Activated CD4-positive, CD25-positive, alpha-beta regulatory T cell (primary cell): ENCODE measurements around the gene PIK3AP1.

ENCODE experiments used
- DNase-seq, 4 experiments: peaks; one replicate each; lab custom pipeline; 2025; lab: John Stamatoyannopoulos, UW

The PIK3AP1 gene

DNA sequence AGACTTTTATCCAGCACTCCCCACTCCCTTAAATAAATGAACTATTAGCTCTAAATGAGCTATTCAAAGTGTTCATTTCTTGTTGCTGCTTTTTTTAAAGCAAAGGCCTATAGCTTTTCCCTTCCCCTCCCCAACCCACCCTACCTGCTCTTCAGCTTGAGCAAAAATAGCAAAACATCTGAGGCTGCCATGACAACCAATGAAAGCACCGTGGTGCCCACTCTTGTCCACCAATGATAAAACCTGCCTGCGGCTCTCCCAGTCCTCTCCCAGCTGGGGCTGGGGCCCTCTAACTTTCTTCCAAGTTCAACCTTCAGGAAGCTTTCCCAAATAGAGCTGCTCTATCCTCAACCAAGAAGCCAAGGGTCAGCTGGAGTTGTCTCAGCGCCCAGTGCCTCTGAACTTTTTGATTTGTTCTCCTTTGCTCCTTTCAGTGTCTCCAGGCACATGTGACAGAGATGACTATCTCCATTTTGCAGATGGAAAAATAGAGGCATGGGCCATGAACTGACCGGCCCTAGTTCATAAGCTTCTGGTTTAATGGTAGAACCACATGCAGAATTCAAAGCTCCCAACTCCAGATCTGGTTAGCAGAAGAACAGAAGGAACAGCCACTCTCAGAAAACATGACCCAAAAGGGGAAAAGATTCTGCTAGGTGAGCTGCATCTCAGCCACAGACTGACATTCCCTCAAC is 47.7 kb downstream of the PIK3AP1 start:
- no peak for DNase-seq

DNA sequence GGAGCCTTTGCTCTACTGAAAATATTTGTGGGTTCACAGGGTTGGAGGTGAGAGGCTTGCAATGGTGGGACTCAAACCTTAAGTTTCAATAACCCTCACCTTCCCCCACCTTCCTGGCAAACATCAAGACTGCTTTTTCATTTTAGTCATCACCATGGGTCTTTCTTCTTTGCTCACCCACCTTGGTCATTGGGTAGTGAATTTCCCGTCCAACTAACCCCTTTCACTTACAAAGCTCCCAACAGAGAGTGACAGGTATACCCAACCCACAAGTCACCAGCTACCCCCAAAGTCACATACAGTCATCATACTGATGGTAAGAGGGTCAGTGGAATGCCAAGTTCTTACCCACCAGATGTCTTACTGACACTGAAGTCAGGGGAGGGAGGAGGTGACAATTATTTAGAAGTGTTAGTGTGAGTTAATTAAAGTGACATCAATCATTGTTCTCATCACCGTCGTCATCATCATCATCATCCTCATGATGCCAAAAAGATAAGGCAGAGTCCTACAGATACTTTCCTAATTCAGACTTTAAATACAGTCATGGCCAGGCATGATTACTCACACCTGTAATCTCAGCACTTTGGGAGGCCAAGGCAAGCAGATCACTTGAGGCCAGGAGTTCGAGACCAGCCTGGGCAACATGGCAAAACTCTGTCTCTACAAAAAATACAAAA is 49.0 kb downstream of the PIK3AP1 start:
- DNase-seq, result no peak

DNA sequence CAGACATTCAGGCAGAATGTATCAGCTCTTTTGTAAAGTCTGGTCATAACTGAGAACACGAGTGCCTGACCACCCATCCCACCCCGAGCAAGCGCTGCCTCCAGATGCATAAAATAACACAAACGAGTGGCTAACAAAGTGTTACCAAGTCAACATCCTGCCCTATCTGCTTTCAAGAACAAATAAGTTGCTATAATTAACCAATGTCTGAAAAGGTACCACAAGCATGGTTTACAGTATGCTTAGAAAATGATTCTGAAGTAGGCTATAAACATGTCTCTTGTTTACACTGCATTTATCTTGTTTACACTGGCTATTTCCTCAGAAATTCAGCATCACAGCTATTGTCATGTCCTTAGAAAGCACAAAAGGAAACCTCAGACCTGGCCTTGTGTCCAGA is 49.5 kb downstream of the PIK3AP1 start:
- no peak for DNase-seq

DNA sequence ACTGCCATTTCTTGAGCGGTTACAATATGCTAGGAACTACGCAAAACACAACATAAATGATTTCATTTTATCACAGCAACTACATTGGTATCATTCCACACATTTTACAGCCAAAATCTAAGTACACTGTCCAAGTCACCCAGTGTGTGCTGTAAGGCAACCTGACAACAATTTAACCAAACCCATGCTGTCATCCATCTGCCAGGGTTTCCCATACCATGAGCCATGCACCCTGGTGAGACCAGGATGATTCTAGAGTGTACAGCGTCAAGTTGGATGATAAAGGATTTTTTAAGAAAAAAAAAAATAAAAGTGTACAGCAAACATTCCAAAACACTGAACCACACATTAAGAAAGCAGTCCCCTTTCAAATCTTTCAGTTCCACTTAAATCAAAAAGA is 52.9 kb downstream of the PIK3AP1 start:
- no peak for DNase-seq

DNA sequence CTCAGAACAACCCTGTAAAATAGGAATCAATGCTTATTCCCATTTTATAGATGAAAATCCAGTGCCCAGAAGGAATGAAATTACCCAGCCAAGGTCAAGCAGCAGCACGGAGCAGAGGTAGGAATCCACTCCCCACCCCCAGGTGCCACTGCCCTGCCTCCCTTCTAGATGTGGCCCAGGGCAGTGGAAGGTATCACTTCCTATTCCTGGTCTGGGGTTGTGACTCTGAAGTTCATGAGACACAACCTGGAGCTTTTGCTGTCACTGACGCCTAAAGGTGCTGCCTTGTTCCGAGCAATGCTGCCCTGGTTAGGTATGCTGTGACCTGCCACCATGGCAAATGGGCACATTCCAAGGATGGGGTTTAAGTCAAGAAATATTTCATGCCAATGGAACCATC is 53.6 kb downstream of the PIK3AP1 start:
- no peak for DNase-seq

DNA sequence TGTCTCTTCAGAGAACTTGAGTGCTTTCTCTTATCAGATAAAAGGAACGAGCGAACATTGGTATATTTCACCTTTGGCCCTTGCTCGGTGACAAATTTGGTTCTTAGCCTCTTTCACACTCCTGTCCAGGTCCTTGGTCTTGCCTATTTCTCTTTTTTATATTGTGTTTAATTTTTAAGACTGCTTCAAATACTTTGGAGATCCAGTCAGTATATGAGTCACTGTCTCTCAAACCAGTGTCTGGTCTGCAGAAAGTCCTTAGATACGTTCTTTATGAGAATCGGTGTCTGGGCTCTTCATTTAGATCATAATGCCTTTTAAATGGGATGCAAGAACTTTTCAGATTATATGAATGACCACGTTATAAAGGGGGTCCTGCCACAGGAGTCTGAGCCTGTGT is 55.0 kb downstream of the PIK3AP1 start:
- no peak for DNase-seq

DNA sequence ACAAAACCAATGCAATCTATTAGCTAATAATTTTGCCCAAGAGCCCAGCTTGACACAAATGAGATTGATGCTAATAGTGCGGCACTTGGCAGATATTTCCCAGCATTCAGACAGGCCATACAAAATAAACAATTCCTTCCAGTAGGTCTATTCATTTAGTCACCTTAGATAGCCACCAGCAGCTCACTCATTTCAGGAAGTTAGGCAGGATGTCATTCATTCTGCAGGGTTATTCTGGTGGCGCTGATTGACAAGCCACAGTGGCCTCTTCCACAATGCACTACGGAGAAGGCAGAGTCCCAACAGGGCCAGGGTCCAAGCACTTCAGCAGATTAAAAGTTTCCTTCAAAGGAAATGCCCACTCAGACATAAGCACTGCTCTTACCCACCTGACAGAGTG is 55.8 kb downstream of the PIK3AP1 start:
- DNase-seq, result no peak

DNA sequence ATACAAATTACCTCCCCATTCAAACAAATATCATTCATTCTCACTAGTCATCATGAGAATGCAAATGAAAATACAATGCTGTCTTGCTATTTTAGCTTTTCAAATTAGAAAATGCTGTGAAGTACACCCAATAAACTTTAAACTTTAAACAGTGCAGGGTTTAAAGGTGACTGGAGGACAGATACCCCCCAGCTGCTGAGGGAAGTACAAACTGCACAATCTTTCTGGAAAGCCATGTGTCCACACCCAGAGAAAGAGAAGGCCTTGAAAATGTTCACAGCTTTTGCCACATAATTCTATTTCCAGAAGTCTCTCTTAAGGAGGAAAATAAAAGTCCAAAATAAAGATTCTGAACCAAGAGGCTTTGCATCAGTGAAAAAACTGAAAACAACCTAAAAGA is 56.5 kb downstream of the PIK3AP1 start:
- no peak for DNase-seq

DNA sequence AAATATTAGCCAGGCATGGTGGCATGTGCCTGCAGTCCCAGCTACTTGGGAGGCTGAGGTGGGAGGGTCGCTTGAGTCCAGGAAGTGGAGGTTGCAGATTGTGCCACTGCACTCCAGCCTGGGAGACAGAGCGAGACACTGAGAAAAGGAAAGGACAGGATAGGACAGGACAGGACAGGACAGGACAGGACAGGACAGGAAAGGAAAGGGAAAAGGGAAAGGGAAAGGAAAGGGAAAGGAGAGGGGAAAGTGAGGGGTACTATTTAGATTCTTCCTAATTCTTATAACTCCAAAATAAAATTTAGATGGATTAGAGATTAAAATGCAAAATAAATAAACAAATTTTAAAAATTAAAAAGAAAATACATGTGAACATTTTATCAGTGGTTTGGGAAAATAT is 58.7 kb downstream of the PIK3AP1 start:
- no peak for DNase-seq

DNA sequence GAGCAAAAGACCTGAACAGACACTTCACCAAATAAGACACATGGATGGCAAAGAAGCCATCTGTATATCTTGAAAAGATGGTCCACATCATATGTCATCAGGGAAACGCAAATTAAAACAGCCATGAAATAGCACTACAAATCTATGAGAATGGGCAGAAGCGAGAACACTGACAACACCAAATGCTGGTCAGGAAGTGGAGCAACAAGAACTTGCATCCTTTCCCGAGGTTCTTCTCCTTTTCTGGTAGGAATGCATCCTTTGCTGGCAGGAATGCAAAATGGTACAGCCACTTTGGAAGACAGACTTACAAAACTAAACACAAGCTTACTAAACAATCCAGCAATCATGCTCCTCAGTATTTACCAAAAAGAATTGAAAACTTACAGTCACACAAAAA is 60.0 kb downstream of the PIK3AP1 start:
- DNase-seq, result no peak

DNA sequence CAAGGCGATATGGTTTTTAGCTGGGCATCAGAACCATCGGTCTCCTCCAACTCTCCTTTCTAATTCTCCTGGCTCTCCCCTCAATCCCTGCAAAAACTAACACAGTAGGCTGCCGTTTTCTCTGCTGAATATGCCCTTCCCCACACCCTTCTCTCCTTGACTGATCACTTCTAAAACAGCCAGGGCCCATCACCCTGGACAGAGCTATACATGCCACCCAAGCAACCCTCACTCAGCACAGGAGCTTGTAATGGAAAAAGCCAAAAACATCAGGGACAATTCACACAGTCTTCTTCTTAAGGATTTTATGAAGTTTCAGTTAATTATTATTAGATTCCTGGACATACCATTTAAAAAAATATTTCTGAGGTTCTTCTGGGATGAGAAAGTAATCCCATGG is 61.5 kb downstream of the PIK3AP1 start:
- no peak for DNase-seq

DNA sequence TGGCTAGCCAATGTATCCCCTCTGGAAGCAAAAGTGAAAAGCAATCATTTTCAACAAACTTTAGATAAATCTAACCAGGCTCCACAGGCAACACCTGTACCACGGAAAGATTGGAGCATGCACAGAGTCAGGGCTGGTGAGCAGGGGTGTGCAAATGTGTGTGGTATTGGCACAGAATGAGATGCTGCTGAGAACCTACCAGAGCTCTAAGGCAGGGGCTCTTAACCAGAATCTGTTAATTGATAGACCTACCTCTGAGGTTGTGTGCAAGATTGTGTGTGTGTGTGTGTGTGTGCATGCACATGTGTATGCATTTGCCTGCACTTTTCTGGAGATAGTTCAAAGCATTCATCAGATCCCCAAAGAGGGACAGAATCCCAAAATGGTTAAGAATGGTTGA is 62.9 kb downstream of the PIK3AP1 start:
- DNase-seq, result no peak

DNA sequence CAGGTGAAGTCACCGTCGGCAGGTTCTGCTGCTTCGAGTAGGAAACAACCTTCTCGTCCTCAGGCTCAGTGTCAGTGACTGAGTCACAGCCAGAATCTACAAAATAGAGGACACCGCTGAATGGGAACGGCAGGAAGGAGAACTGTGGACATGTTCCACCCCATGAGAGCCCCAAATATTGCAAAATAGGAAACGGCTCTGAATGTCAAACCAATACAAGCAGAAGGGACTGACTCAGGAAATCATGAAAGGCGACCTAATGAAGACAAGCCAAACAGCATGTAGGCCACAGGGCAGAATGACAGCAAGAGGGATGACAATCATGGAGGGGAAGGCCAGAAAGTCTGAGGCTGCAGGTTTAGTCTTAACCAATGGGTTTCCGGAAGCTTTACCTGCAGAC is 63.5 kb downstream of the PIK3AP1 start:
- no peak for DNase-seq

DNA sequence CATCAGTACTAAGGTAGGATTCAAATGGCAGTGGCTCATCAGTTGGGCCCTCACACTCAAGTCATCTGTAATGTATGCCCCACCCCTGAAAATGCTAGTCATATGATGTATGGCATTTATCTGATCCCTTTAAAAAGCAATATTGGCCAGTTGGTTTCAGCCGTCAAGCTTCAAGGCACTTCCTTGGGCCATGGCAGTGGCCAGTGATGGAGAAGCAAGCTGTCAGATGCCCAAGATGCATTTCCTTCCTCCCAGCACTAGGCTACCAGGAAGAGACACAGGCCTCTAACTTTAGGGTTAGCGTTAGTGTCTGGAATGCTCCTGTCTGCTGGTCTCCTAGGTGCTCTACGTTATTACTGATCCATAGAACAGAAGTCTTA is 64.1 kb downstream of the PIK3AP1 start:
- no peak for DNase-seq

DNA sequence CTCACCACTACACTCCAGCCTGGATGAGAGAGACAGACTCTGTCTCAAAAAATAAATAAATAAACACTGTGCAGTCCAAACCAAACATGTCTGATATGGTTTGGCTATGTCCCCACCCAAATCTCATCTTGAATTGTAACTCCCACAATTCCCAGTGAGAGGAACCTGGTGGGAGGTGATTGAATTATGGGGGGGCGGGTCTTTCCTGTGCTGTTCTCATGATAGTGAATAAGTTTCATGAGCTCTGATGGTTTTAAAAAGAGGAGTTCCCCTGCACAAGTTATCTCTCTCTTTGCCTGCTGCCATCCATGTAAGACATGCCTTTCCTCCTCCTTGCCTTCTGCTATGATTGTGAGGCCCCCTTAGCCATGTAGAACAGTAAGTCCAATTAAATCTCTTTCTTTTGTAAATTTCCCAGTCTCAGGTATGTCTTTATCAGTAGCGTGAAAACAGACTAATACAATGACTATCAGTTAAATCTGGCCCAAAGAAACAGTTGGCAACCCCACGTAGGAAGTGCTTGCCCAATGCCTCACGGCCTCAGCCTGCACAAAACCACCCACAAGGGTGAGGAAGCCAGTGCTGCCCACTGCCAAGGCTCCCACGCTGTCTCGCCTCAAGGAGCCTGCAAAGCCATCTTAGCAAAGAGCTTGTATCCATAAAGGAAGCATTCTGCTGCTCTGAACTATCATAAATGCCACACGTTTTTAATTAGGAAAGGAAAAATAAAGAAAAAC is 64.7 kb downstream of the PIK3AP1 start:
- no peak for DNase-seq

DNA sequence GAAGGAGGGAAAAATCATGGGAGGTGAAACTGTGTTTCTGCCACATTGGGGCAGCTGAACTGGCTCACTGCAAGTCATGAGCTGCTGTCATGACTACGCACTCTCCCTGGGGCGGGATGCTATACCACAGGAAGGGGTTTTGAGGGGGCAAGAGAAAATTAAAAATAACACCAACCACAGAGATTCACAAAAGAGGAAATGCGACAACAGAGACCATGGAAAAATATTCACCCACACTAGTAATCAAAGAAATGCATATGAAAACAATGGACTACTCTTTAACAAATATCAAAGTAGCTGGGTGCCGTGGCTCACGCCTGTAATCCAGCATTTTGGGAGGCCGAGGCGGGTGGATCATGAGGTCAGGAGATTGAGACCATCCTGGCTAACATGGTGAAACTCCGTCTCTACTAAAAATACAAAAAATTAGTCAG is 68.3 kb downstream of the PIK3AP1 start:
- DNase-seq, result no peak

DNA sequence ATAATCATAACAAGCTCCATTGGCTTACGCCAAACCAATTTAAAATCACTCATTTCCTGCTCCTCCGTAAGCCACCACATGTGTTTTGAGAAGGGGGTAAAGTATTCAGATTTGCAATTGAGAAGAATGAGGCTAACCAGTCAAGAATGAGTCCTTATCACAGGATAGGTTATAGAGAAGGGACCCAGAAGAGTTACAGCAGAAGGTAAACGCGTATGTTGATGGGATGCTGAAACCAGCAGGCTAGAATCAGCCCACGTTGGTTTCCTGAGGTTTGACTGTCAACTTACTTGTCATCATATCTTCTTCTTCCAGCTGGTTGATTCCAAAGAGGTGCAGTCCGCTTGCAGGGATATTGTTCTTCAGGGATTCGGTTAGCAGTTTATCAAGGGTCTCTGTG is 69.4 kb downstream of the PIK3AP1 start:
- no peak for DNase-seq

DNA sequence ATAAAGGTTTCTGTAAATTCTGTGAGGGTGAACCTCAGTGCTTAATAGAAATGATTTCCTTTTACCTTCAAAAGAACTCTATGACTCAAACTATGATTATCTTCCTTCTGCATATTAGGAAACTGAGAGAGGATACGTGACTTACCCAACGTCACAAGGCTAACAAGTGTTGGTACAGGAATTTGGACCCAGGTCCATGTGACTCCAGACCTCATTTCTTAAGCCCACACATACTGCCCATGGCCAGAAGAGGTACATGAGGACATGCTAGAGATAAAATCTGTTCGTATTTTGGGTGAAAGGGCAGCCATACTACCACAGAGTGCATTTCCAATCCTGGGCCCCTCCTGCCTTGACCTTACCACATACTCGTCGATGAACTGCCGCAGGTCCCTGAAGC is 72.0 kb downstream of the PIK3AP1 start:
- DNase-seq, result no peak

DNA sequence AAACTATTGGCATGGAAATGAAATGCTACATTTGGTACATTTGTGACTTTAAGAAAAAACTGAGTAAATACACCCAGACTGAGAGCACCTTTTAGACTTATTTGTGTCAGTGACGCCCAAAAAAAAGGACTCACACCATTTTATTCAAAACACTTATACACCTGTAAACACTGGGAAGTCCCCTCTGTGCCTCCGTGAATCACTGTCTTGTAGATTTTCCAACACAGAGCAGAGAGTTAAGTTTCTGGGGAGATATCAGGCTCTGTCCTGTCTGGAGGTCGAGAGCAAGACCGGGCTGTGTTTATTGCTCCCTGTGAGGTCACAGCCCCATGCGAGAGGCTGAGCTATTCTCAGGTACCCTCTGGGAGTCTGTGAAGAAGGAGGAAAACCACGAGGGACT is 72.8 kb downstream of the PIK3AP1 start:
- no peak for DNase-seq

DNA sequence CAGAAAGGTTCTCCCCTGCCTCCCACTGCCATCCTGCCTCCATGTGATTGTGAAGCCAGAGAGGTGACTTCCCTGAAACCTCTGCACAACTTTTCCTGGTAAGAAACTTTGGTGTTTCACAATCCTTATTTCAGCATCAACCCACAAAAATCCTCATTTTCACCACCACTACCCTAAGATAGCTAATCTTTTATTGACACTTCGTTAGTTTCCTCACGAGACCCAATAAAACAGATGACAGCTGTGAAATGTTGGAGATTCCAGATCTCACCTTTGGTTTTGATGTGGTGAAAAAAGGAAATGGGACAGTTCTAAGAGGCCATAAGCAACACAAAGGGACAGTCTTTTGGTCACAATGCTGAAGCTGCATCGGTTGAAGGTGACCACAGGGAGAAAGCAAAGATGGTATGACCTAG is 73.6 kb downstream of the PIK3AP1 start:
- DNase-seq, result no peak

DNA sequence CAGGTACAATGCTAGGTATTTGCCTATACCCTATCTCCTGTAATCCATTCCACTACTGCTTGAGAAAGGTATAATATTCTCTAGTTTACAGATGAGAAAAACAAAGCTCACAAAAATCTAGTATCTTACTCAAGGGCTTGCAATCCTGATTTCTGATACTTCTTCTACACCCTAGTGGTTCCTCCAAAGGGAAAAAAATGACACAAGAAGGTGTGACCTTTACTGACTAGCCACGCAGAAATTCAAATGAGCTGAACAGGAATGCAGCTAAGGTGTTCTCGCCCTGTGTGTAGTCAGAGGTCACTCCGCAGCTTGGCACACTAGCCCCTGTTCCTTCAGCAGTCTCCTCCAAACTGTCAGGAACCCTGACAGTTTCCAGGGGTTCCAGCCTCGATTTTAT is 74.0 kb downstream of the PIK3AP1 start:
- DNase-seq, result no peak

DNA sequence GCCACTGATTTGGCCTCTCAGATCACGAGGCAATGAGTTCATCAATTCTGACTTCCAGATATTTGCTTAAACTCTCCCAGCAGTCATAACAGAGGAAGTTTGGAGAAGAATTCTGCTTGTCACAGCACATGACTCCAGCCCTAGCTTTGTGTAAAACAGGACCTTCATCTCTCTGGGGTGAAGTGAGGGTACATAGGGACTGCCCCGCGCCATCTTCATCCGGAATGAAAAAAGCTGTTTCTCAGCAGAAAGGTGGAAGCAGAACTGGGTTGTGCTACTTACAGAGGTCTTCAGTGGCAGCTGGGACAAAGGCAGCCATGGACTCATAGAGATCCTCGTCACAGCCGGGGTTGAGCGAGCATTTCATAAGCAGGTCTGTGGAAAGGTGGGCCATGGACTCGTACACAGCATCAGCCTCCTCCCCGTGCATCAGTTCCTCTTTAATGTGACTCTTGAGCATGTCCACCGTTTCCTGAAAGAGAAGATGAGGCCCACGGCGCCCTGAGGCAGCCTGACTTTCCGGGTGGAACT is 75.1 kb downstream of the PIK3AP1 start:
- DNase-seq, result no peak

DNA sequence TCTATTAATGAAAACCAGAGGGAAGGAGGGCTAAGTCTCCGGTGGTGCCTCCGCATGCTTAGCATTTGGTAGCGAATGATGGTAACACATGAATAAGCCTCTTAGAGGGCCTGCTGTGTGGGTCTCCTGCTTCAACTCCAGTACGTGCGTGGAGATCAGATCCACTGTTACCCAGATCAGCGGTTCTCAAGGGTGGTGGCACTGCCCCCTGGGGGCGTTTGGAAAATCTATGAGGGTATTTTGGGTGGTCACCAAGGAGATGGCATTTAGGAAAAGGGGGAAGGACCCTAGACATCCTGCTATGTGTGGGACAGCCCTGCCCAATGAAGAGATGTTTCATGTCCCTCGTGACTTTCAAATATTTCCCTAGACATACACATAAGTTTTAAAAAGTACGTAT is 76.4 kb downstream of the PIK3AP1 start:
- no peak for DNase-seq
